Subcutaneous abdominal adipose tissue (tissue), 5 donors: ENCODE results near the gene CPNE5.
"Not testable (repeated sequence)": the region's sequence is repeated elsewhere in the genome, so short reads cannot be mapped to it uniquely, and the experiment has no call there.

ENCODE experiments used
- H3K27ac ChIP-seq: one replicate; pipeline ENCODE4 v1.7.0; 2013; ENCODE audit warnings: low read depth, mild to moderate bottlenecking, inconsistent platforms, low read length, moderate library complexity
- H3K27me3 ChIP-seq, 5 donors: one replicate each; pipeline ENCODE4 v1.7.0; 2013; ENCODE audit warnings: low read length in 5 of 5, inconsistent platforms in 1 of 5; ENCODE audit not compliant: control insufficient read depth in 5 of 5, insufficient read depth in 4 of 5
- H3K36me3 ChIP-seq, 5 donors: one replicate each; pipeline ENCODE4 v1.7.0; 2013; ENCODE audit warnings: low read length in 5 of 5; ENCODE audit not compliant: control insufficient read depth in 5 of 5, insufficient read depth in 5 of 5
- H3K4me1 ChIP-seq, 5 donors: one replicate each; pipeline ENCODE4 v1.7.0; 2013; ENCODE audit warnings: low read length in 5 of 5, mild to moderate bottlenecking in 3 of 5, moderate library complexity in 1 of 5; ENCODE audit not compliant: control insufficient read depth in 5 of 5, insufficient read depth in 5 of 5
- H3K4me3 ChIP-seq, 5 donors: one replicate each; pipeline ENCODE4 v1.7.0; 2013; ENCODE audit warnings: low read length in 5 of 5, low read depth in 1 of 5
- H3K9ac ChIP-seq, 5 donors: one replicate each; pipeline ENCODE4 v1.7.0; 2013; ENCODE audit warnings: low read length in 5 of 5, mild to moderate bottlenecking in 4 of 5, moderate library complexity in 3 of 5
- H3K9me3 ChIP-seq, 5 donors: one replicate each; pipeline ENCODE4 v1.7.0; 2013; ENCODE audit warnings: low read length in 5 of 5; ENCODE audit not compliant: control insufficient read depth in 5 of 5
- donor health status: healthy.
- donor health status: healthy.
- donor health status: healthy.
- donor health status: healthy.
- donor health status: healthy.

The CPNE5 gene

DNA sequence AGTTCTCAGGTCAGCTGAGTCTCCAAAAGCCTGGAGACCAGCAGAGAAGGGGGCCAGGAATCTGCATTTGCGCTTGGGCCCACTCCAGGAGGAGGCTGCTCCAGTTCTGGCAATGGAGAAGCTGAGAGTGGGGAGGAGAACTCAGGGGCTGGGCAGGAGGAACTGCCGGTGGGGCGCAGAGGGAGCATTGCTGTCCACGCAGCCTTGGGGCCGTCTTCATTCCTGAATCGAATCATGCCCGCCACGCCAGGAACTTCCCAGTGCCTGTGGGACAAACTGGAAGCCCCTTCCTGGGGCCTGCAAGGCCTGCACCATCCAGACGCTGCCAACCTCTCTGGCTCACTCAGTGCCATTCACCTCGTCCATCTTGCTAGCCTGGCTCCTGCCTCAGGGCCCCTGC is 124.7 kb downstream of the CPNE5 start:
- Histone ChIP-seq H3K36me3 (no peaks in the 10 kb centered on the region), H3K4me1 (no peaks in the 10 kb centered on the region), H3K27ac (no peak overlapping the region), H3K4me3 (no peak overlapping the region), H3K9me3 (no peaks in the 10 kb centered on the region), H3K9ac (no peak overlapping the region), H3K27me3 (peaks cover 0 to 6% (median 2%) of the 10 kb centered on the region in 5 donors)

- peaks cover 0 to 6% (median 2%) of the 10 kb centered on the region in 5 donors for H3K27me3 ChIP-seq
- no peak overlapping the region for H3K27ac ChIP-seq
- H3K9ac ChIP-seq, result no peak overlapping the region
- no peaks in the 10 kb centered on the region for H3K4me1 ChIP-seq
- no peaks in the 10 kb centered on the region for H3K9me3 ChIP-seq
- no peaks in the 10 kb centered on the region for H3K36me3 ChIP-seq
- no peak overlapping the region for H3K4me3 ChIP-seq
Observed at GRCh38 chr6:36713846-36714245, 125.4 kb downstream of the CPNE5 start.

DNA sequence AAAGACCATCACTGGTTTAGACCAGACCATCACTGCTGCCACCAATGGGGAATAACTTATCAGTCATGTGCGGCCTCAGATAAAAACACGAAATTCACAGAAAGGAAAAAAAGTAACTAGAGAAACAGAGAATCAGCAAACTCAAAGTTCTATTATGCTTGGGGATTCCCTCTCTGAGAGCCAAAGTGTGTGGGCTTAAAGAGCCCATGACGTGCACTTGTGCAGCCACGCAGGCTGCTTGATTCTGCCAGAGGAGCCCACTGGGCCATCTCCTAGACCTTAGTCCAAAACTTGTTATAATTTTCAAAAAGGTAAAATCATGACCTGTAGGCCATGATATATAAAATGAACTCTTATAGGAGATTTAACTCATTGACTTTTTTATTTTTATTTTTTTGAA is 126.4 kb downstream of the CPNE5 start:
- Histone ChIP-seq H3K9me3 (no peaks in the 10 kb centered on the region), H3K27ac (no peak overlapping the region), H3K4me1 (no peaks in the 10 kb centered on the region)

DNA sequence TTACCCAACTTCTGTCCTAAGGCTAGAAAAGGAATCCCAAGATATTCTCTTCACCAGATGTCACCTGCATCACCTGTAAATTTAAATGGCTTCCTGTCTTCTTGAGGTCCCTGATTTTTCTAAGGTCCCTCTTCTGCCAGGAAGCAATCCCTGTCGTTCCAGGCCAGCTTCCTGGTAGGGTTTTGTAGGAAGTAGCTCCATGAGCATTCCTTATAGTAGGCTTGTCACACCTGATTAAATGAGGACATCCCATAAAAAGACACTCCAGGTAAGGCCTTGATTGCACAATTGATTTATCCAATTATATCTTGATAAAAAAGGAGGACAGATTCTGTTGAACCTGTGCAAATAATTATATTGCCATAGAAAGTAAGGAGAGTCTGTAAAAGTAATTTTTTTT is 132.9 kb downstream of the CPNE5 start:
- Histone ChIP-seq H3K36me3 (no peaks in the 10 kb centered on the region), H3K27ac (no peak overlapping the region), H3K4me1 (peaks cover 0 to 5% (median 3%) of the 10 kb centered on the region in 5 donors), H3K9me3 (no peaks in the 10 kb centered on the region), H3K4me3 (no peak overlapping the region), H3K27me3 (peaks cover 0 to 3% (median 2%) of the 10 kb centered on the region in 5 donors), H3K9ac (no peak overlapping the region)

More for the DNA sequence above, 126.4 kb downstream of the CPNE5 start:
- Histone ChIP-seq H3K4me3 (no peak overlapping the region), H3K36me3 (no peaks in the 10 kb centered on the region), H3K9ac (no peak overlapping the region), H3K27me3 (peaks cover 0 to 6% (median 2%) of the 10 kb centered on the region in 5 donors)

- not testable (repeated sequence) for H3K36me3 ChIP-seq, H3K4me3 ChIP-seq, H3K4me1 ChIP-seq, H3K27ac ChIP-seq, H3K9me3 ChIP-seq, H3K27me3 ChIP-seq, H3K9ac ChIP-seq
Observed at GRCh38 chr6:36704961-36705577, 134.2 kb downstream of the CPNE5 start.

- Histone ChIP-seq H3K27ac (no peak overlapping the region), H3K36me3 (no peaks in the 10 kb centered on the region), H3K4me1 (peaks cover 0 to 5% (median 3%) of the 10 kb centered on the region in 5 donors), H3K9me3 (no peaks in the 10 kb centered on the region), H3K9ac (no peak overlapping the region), H3K4me3 (no peak overlapping the region), H3K27me3 (peaks cover 0 to 3% (median 2%) of the 10 kb centered on the region in 5 donors)
Observed at GRCh38 chr6:36703982-36704381, 135.3 kb downstream of the CPNE5 start.

DNA sequence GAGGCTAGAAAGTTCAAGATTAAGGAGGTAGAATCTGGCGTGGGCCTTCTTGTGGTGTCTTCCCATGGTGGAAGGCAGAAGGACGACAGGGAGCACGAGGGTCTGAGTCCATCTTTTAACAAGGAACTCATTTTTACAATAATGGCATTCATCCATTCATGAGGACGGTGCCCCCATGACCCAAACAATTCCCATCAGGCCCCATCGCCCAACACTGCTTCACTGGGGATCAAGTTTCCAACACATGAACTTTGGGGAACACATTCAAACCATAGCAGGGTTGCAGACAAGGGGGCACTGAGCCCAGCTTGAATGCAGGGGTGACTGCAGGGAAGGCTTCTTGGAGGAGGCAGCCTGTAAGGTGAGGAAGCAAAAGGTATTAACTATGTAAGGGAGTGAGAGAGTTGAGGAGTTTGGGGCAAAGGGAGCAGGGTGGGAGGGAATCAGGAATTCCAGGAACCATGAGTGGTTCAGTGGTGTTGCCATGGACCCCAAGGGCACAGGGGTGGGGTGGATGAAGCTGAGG is 136.1 kb downstream of the CPNE5 start:
- Histone ChIP-seq H3K27ac (no peak overlapping the region), H3K4me3 (no peak overlapping the region), H3K4me1 (peaks cover 0 to 5% (median 3%) of the 10 kb centered on the region in 5 donors), H3K27me3 (peaks cover 0 to 3% (median 2%) of the 10 kb centered on the region in 5 donors), H3K36me3 (no peaks in the 10 kb centered on the region), H3K9ac (no peak overlapping the region), H3K9me3 (no peaks in the 10 kb centered on the region)

DNA sequence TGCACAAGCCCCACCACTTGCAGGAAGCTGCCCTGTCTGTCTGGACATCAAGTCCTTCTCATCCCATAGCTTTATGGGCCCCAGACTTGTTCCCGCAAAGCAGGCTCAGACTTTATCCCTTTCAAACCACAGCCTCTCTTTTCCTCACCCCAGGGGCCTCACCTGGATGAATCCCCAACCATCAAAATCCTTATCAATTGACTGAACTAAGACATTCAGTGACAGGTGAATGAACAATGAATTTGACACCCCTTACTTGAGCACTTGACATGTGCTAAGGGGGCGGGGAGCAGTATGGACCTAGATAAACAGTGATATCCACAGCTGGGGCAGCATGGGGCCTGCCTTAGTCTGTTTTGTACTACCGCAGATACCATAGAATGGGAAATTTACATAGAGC is 136.6 kb downstream of the CPNE5 start:
- Histone ChIP-seq H3K4me1 (peaks cover 0 to 5% (median 3%) of the 10 kb centered on the region in 5 donors), H3K27ac (no peak overlapping the region), H3K27me3 (peaks cover 0 to 3% (median 2%) of the 10 kb centered on the region in 5 donors), H3K4me3 (no peak overlapping the region), H3K9ac (no peak overlapping the region), H3K36me3 (no peaks in the 10 kb centered on the region), H3K9me3 (no peaks in the 10 kb centered on the region)

- no peaks in the 10 kb centered on the region for H3K36me3 ChIP-seq
- peaks cover 0 to 5% (median 3%) of the 10 kb centered on the region in 5 donors for H3K4me1 ChIP-seq
- H3K27me3 ChIP-seq, result peaks cover 0 to 3% (median 2%) of the 10 kb centered on the region in 5 donors
- no peaks in the 10 kb centered on the region for H3K9me3 ChIP-seq
- H3K27ac ChIP-seq, result no peak overlapping the region
- H3K9ac ChIP-seq, result no peak overlapping the region
- no peak overlapping the region for H3K4me3 ChIP-seq
Observed at GRCh38 chr6:36701401-36701991, 137.7 kb downstream of the CPNE5 start.

GRCh38 chr6:36700831-36701230 is 138.4 kb downstream of the CPNE5 start:
- no peaks in the 10 kb centered on the region for H3K36me3 ChIP-seq
- H3K27me3 ChIP-seq, result peaks cover 0 to 3% (median 2%) of the 10 kb centered on the region in 5 donors
- peaks cover 0 to 5% (median 3%) of the 10 kb centered on the region in 5 donors for H3K4me1 ChIP-seq

More at GRCh38 chr6:36700831-36701230, 138.4 kb downstream of the CPNE5 start:
- no peaks in the 10 kb centered on the region for H3K9me3 ChIP-seq
- no peak overlapping the region for H3K27ac ChIP-seq
- no peak overlapping the region for H3K9ac ChIP-seq
- H3K4me3 ChIP-seq, result no peak overlapping the region
